ENCODE results near the gene LINS1. TPM values are rescaled to one million over a fixed set of nuclear protein-coding genes. Genes with fewer than 3 reads are reported as not detected.

LINS1 gene
- total and polyA plus RNA-seq, 7 donors: 6.6 to 74.8 (median 13.7) TPM

GRCh38 chr15:100601163-100601562 lies 821 bp downstream of the LINS1 start:
- intact Hi-C loops (cut with DNase I): loop anchor here (10.0 kb wide), 2 partner anchors 256 to 676 kb away; partner anchors contain the start of gene ADAMTS17
- TF ChIP-seq POLR2AphosphoS5 (IDR thresholded peaks at IDR 0.05): no peak
- TF ChIP-seq CTCF (IDR thresholded peaks at IDR 0.05): no peak
- TF ChIP-seq POLR2A (IDR thresholded peaks at IDR 0.05): no peak
- no peak for TF ChIP-seq EP300 (IDR thresholded peaks at IDR 0.05)
- WGBS, 2 donors: 1% methylated on average over 10 of the region's 10 CpGs
- no peaks in the 10 kb centered on the region for H3K9me3 ChIP-seq
- no peak for DNase-seq
- H3K4me1 ChIP-seq: peaks cover 0 to 47% (median 39%) of the 10 kb centered on the region in 4 donors
- peak overlapping the region; percentile 78 to 95 (median 83) for H3K4me3 ChIP-seq
- no peaks in the 10 kb centered on the region for H3K27me3 ChIP-seq
- peak overlapping the region; percentile 82 to 86 (median 84) for H3K27ac ChIP-seq
- peaks cover 0 to 4% (median 0%) of the 10 kb centered on the region in 4 donors for H3K36me3 ChIP-seq

- Histone ChIP-seq H3K36me3 (no peaks in the 10 kb centered on the region), H3K4me1 (peaks cover 0 to 39% (median 31%) of the 10 kb centered on the region in 4 donors), H3K27ac (no peak overlapping the region), H3K4me3 (no peak overlapping the region), H3K27me3 (no peaks in the 10 kb centered on the region), H3K9me3 (no peaks in the 10 kb centered on the region)
- WGBS, 2 donors: 97 to 98% methylated on average over 1 of the region's 1 CpG
- no peak for TF ChIP-seq POLR2AphosphoS5 (IDR thresholded peaks at IDR 0.05)
- no peak for TF ChIP-seq EP300 (IDR thresholded peaks at IDR 0.05)
- TF ChIP-seq CTCF (IDR thresholded peaks at IDR 0.05): no peak
- no peak for TF ChIP-seq POLR2A (IDR thresholded peaks at IDR 0.05)
- no peak for DNase-seq
- intact Hi-C loops (cut with DNase I): no loop called here
These were observed 3.3 kb downstream of the LINS1 start for GRCh38 chr15:100598655-100599054.

GRCh38 chr15:100597862-100598261 lies 4.1 kb downstream of the LINS1 start:
- H3K27me3 ChIP-seq: no peaks in the 10 kb centered on the region
- TF ChIP-seq EP300 (IDR thresholded peaks at IDR 0.05): no peak
- TF ChIP-seq CTCF (IDR thresholded peaks at IDR 0.05): no peak
- TF ChIP-seq POLR2A (IDR thresholded peaks at IDR 0.05): no peak
- no peak for TF ChIP-seq POLR2AphosphoS5 (IDR thresholded peaks at IDR 0.05)
- peaks cover 0 to 32% (median 23%) of the 10 kb centered on the region in 4 donors for H3K4me1 ChIP-seq
- intact Hi-C loops (cut with DNase I): no loop called here
- no peak overlapping the region for H3K27ac ChIP-seq
- no peaks in the 10 kb centered on the region for H3K36me3 ChIP-seq
- DNase-seq: no peak
- 84 to 86% methylated on average over 3 of the region's 3 CpGs for WGBS, 2 donors
- no peaks in the 10 kb centered on the region for H3K9me3 ChIP-seq
- H3K4me3 ChIP-seq: no peak overlapping the region

DNA sequence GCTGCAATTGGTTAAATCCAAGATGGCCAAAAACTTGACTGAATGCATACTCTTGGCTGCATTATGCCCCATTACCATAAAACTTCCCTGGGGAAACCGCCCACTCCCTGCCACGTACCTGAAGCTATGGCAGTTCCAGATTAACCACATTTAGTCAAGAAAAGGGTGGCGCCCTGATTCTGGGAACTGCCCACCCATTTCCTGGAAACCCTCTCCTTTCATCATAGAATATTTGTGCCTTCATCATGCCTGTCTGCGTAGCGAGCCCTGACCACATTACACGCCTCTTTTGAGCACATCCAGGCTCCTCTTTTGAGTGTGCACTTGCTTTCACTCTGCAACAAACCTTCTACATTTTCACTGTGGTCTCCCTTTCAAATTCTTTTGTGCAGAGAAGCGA lies 5.2 kb downstream of the LINS1 start:
- TF ChIP-seq POLR2A (IDR thresholded peaks at IDR 0.05): no peak
- TF ChIP-seq EP300 (IDR thresholded peaks at IDR 0.05): no peak
- TF ChIP-seq CTCF (IDR thresholded peaks at IDR 0.05): no peak
- TF ChIP-seq POLR2AphosphoS5 (IDR thresholded peaks at IDR 0.05): no peak
- intact Hi-C loops (cut with DNase I): no loop called here
- no peaks in the 10 kb centered on the region for H3K27me3 ChIP-seq
- H3K4me3 ChIP-seq: no peak overlapping the region
- DNase-seq: no peak
- no peak overlapping the region for H3K27ac ChIP-seq
- no peaks in the 10 kb centered on the region for H3K36me3 ChIP-seq
- H3K9me3 ChIP-seq: no peaks in the 10 kb centered on the region
- WGBS, 2 donors: 52 to 75% methylated on average over 7 of the region's 7 CpGs
- H3K4me1 ChIP-seq: peaks cover 0 to 32% (median 23%) of the 10 kb centered on the region in 4 donors

DNA sequence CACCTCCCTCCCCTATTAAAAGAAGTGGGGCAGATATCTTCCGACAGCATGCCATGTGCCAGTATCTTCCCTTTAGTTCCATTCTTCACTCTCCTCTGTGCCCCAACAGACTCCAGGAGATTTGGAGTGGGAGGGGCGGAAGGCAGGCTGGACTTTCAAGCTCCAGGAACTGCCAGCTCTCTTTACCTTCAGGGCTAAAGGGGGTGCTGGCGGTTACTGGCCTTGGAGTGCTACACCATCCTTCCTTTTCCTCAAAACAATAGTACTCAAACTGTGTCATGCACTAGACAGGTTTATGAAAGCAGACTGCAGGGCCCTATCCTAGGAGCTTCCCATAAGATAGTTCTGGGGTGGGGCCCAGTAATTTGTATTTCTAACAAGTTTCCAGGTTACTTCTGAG lies 6.0 kb downstream of the LINS1 start:
- WGBS, 2 donors: 83 to 93% methylated on average over 3 of the region's 3 CpGs
- H3K27ac ChIP-seq: no peak overlapping the region
- no peak for TF ChIP-seq CTCF (IDR thresholded peaks at IDR 0.05)
- TF ChIP-seq POLR2A (IDR thresholded peaks at IDR 0.05): no peak
- TF ChIP-seq EP300 (IDR thresholded peaks at IDR 0.05): no peak
- TF ChIP-seq POLR2AphosphoS5 (IDR thresholded peaks at IDR 0.05): no peak

More for the DNA sequence above, 6.0 kb downstream of the LINS1 start:
- no peak for DNase-seq
- H3K4me3 ChIP-seq: no peak overlapping the region
- intact Hi-C loops (cut with DNase I): no loop called here
- H3K4me1 ChIP-seq: peaks cover 0 to 26% (median 16%) of the 10 kb centered on the region in 4 donors
- H3K36me3 ChIP-seq: no peaks in the 10 kb centered on the region
- H3K27me3 ChIP-seq: no peaks in the 10 kb centered on the region
- H3K9me3 ChIP-seq: peaks cover 0 to 4% (median 0%) of the 10 kb centered on the region in 4 donors

Data from sigmoid colon (tissue), 7 donors.